NCI-H187 treated with DMSO at 0.1 percent for 48 hours (cell line): ENCODE measurements around the gene HSBP1.

Experiments used
- DNase-seq: peaks from one replicate; lab custom pipeline; 2025; lab: John Stamatoyannopoulos, UW

The HSBP1 gene

DNA sequence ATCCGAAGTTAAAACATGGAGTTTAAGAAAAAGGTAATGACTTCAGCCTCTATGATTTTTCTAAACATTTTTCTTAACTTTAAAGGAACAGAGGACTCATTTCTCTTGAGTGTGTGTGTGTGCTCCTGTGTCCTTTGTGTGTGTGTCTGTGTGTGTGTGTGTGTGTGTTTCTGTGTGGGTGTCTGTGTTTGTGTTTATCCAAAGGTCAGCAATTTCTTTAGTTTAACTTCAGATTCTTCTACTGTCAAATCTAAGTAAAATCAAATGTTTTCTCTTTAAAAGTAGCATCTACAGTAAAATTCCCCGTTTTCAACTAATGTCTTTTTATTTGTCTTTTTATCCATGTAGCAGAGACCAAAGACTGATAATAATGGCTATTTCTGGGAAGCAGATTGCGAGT, 31.8 kb downstream of the HSBP1 start:
- DNase-seq = no peak

DNA sequence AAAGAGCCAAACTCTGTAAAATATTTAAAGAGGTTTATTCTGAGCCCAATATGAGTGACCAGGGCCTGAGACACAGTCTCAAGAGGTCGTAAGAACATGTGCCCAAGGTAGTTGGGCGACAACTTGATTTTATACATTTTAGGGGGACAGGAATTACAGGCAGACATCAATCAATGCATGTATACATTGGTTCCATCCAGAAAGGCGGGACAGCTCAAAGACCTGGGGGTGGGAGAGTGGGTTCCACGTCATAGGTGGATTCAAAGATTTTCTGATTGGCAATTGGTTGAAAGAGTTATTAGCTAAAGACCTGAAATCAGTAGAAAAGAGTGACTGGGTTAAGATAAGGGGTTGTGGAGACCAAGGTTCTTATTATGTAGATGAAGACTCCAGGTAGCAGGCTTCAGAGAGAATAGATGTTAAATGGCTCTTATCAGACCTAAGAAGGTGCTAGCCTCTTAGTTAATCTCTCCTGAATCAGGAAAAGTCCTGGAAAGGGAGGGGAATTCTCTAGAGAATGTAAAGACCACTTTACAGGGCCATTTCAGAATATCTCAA, 32.4 kb downstream of the HSBP1 start:
- no peak for DNase-seq

- no peak for DNase-seq
Observed at GRCh38 chr16:83842291-83842690, 34.5 kb downstream of the HSBP1 start.

DNA sequence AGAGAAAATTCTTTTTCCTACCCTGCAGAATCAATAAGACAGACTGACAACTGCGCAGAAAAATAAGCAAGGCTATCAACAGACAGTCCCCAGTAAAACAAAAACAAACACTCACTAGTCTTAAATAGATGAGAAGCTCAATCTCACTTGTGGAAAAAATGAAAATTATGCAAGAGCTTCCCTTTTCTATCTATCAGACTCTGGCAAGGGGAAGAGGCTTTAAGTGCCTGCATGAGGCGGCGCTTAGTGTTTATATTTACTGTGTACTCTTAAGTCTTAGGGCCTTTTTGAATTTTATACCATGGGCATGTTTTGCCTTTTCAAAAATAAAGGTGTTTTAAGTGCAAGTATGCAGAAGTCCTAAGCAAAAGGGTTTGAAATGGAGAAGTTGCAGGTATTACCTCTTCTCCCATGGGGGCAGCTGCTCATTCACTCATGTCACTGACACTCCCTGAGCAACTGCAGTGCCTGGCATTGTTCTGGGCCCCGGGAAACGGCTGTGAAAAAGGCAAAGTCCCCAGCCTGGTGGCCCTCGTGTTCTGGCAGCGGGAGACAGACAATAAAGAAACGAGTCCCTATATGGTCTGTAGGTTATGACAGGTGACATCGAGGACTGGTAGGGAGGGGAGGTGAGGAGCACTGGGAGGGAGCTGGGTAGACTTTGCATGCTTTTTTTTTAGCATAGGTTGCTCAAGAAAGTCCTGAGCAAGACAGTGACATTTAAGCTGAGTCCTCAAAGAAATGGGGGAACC, 35.2 kb downstream of the HSBP1 start:
- no peak for DNase-seq

GRCh38 chr16:83843657-83844056, 35.9 kb downstream of the HSBP1 start:
- DNase-seq = no peak

- no peak for DNase-seq
Observed at GRCh38 chr16:83845263-83845662, 37.5 kb downstream of the HSBP1 start.

DNA sequence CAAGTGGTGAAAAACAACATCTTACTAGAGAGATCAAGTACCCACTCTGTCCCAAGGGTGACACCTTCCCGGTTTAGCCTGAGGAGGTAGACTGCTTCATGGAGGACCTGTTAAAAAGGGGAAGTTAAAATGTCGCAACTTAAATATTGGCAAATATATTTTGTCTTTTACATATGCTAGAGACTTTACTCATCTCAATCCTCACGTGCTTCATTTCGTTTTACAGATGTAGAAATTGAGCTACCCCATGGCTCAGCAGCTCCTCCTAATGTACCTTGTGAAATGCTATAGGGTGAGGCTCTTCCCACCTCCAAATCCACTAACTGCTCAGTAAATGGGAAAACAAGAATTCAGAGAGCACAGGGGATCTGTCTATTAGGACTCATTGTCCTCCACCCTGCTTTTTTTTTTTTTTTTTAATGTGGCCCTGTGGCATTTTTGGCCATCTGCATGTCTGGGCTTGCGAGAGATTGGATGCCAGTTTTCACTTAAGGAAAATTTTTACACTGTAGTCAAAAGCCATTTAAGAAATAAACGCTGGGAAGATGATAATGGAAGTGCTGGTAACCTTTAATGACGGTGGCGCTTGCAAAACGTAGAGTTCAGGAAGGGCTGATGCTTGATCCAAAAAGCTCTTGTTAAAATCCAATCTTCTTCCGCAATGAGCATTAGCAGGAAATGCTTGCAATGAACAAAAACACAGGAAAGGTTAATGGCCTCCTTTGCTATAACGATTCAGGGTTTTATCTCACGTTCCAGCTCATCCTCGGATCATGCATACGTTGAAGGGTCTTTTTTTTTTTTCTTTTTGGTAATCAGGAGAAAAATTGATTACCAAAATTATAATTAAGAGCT, 39.8 kb downstream of the HSBP1 start:
- DNase-seq = no peak

GRCh38 chr16:83849421-83849820, 41.6 kb downstream of the HSBP1 start:
- DNase-seq = no peak

GRCh38 chr16:83850947-83851346, 43.2 kb downstream of the HSBP1 start:
- no peak for DNase-seq

DNA sequence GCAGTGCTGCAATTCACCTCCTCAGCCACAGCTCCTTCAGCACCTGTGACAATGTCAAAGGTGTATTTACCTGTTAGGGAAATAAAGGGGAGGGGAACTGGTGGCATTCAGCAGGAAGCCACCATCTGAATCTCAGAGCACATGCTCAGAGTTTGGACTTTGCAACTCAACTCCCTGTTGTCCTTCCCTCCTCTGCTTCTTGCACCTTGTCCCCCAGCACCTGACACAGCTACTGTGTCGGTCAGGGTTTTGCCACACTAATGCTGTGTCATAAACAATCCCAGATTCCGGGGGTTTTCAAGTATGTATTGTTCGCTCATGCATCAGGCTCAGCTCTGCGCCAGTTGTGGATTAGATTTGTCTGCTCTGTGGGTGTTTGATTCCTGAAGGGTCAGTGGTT, 43.7 kb downstream of the HSBP1 start:
- DNase-seq = no peak

- no peak for DNase-seq
Observed at GRCh38 chr16:83852774-83853173, 45.0 kb downstream of the HSBP1 start.

DNA sequence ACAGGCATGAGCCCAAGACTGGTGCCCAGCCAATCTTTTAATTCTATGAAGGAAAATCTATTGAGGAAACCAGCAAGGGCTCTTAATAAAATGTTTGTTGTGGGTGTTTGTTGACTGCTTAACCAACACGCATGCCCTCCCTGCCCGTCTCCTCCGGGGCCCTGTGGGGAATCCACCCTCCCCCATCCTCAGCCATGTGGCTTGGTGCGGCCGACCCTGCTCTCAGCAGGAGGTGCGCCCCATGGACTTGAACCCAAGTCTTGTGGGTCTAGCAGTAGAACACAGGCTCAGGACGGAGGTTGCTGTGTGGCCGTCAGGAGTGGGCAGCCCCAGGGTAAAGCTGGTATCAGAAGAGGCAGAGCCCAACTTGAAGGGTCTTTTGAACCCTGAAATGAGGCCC, 46.1 kb downstream of the HSBP1 start:
- DNase-seq = no peak

DNA sequence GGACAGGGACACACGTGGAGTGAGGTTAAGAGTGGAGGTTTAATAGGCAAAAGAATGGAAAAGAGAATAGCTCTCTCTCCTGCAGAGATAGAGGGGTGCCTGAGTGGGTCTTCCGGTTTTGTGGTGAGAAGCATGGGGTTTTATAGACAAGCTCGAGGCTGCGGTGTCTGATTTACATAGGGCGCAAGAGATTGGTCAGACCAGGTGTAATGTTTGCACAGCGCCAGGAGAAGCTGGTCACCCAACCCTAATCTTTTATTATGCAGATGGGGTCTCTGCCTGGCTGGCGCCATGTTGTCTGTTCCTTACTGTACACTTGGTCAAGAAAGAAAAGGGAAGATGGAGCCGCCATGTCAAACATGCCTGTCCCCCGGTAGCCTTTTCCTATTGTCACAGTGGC, 46.6 kb downstream of the HSBP1 start:
- no peak for DNase-seq

DNA sequence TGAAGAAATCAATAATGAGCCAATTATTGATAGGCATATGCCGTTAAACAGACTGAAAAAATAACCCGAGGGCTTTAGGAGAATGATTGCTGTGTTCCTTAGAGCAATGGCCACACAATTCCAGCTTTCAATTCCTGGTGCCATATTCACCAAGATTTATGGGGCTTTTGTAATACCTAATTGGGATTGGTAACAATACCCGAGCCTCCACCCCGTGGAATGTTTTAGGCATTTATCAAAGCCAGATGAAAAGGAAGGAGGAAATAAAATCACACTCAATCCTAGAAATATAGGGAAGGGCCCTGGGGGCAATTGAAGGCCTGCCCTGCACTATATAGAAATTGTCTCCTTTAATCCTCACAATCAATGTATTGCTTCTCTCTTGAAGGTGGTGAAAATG, 49.0 kb downstream of the HSBP1 start:
- no peak for DNase-seq

- DNase-seq = no peak
Observed at GRCh38 chr16:83859265-83859664, 51.5 kb downstream of the HSBP1 start.

DNA sequence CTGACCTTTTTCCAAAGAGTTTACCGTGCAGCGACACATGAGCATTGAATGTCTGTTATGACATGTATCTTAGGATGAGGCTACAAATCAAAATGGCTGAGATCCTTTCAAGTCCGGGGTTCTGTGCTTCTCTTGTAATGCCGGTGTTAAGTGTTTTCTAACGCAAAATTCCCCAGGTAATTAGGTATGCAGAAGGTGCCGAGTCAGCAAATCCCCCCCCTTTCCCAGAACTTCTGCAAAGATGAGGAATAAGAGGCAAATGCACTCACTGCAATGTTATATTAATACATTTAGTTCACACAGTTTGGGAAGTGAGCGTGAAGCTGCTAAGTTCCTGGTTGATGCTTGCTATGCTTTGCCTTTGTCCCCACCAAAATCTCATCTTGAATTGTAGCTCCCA, 54.9 kb downstream of the HSBP1 start:
- no peak for DNase-seq

GRCh38 chr16:83863682-83864081, 55.9 kb downstream of the HSBP1 start:
- DNase-seq = no peak
